Skeletal muscle satellite cell (primary cell): ENCODE data around the gene ITGB1.

Experiments used
- H3K27me3 ChIP-seq: 2 replicates; pipeline ENCODE4 v1.7.0; 2013; ENCODE audit warnings: low read length; ENCODE audit not compliant: control insufficient read depth, insufficient read depth
- H3K36me3 ChIP-seq: 2 replicates; pipeline ENCODE4 v1.7.0; 2013; ENCODE audit warnings: mild to moderate bottlenecking, control low read depth, low read length; ENCODE audit not compliant: insufficient read depth
- H3K4me1 ChIP-seq: 2 replicates; pipeline ENCODE4 v1.7.0; 2013; ENCODE audit warnings: low read length; ENCODE audit not compliant: control insufficient read depth, insufficient read depth
- H3K4me2 ChIP-seq: 2 replicates; pipeline ENCODE4 v1.7.0; 2013; ENCODE audit warnings: mild to moderate bottlenecking, low read length
- H3K4me3 ChIP-seq: 2 replicates; pipeline ENCODE4 v1.7.0; 2013; ENCODE audit warnings: low read length
- H3K9ac ChIP-seq: 2 replicates; pipeline ENCODE4 v1.7.0; 2013; ENCODE audit warnings: mild to moderate bottlenecking, low read depth, low read length, moderate library complexity
- H3K9me3 ChIP-seq: replicated peaks from 2 replicates; pipeline ENCODE4 v1.7.0; 2013; ENCODE audit warnings: mild to moderate bottlenecking, control low read depth, low read length

ITGB1 gene

DNA sequence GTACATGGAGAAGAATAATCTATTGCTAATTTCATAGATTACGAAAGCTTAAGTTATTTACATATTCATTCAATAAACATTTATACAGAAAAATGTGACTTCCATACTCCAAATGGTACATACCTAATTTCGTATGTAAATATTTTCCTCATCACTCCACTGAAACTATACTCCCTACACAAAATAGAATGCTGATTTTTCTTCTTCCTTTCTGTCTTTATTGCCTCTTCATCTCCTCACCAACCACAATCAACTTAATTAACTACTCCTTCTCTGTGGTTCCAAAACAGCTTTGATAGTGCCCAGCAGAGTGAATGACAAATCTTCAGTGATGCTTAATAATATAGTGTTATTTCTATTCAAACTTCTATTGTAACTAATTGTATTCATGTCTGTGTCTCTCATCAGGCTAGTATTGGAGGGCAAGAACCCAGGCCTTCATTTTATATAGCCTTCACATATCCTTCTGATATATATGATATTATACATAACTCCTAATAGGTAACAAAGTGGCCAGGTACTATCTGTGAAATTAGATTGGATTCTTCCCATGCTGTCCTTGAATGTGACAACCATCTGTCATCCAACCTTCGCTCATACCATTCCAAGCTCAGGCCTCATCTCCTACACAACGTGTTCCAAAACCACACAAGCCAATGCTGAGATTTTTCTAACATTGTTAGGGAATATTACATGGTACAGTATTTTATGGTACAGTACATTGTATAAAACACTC lies 5.3 kb downstream of the ITGB1 start:
- peak overlapping the region; percentile 78 for H3K4me3 ChIP-seq
- H3K4me2 ChIP-seq = peak overlapping the region; percentile 79
- H3K9ac ChIP-seq = no peak overlapping the region
- no peaks in the 10 kb centered on the region for H3K27me3 ChIP-seq
- H3K36me3 ChIP-seq = peaks cover 42% of the 10 kb centered on the region
- no peaks in the 10 kb centered on the region for H3K9me3 ChIP-seq
- H3K4me1 ChIP-seq = peaks cover 71% of the 10 kb centered on the region

DNA sequence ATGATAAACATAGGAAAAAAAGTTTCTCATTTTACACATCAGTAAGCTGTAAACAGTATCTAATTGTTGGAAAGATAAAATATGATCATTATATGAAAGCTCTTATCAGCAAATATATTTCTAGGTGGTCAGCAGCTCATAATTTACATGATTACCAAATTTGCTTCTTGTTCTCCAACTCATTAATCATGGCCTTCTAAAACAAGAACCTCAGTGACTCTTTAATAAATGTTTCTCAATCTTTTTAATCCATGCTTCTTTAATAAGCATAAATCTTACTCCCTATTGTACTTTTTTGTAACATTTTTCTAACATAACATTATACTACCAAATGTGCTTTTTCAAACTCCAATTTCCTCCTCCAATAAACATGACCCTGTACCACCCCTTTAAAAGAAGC lies 5.9 kb downstream of the ITGB1 start:
- peak overlapping the region; percentile 79 for H3K4me2 ChIP-seq
- H3K9me3 ChIP-seq = no peaks in the 10 kb centered on the region
- peaks cover 45% of the 10 kb centered on the region for H3K36me3 ChIP-seq
- no peak overlapping the region for H3K9ac ChIP-seq
- peaks cover 77% of the 10 kb centered on the region for H3K4me1 ChIP-seq
- H3K27me3 ChIP-seq = no peaks in the 10 kb centered on the region
- H3K4me3 ChIP-seq = no peak overlapping the region

DNA sequence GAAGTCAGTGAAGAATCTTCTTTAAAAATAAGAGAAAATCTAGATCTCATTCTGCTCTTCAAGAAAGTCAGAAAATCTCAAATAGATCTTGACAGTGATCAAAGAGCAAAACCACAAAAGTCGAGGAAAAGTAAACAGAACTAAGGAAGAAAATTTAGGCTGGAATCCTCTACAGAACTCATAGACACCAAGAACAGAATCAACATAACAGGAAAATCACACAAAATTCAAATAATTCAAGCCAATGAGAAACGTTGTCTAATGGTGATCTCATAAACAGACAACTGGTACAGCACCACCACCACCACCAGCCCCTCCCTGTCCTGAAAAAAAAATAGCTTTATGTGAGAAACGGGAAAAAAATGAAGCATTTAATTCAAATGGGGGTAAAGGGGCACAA lies 6.9 kb downstream of the ITGB1 start:
- Histone ChIP-seq H3K9ac (no peak overlapping the region), H3K4me3 (peak overlapping the region; percentile 11), H3K9me3 (no peaks in the 10 kb centered on the region), H3K4me1 (peaks cover 81% of the 10 kb centered on the region), H3K27me3 (no peaks in the 10 kb centered on the region), H3K4me2 (peak overlapping the region; percentile 79), H3K36me3 (peaks cover 40% of the 10 kb centered on the region)

DNA sequence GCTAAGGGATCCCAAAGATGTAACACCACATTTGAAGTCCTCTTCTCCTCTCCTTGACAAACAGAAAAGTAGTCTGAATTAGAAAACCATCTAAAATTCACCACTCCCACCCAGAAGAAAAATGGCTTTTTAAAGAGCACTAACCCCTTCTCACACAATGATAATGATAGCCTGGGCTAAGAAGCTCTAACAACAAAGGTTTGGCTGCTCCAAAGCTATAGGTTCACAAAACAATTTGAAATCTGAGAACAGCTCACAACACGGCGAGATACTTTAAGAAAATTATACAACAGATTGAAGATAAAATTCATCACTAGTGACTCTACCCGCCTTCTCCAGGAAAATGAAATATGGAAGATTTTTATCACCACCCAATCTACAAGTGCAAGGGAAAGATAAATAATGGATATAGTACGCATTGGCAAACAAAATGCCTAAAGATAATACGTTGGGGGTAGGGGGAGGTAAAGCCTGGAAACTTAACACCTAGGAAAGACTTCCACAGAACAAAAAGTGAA lies 7.4 kb downstream of the ITGB1 start:
- Histone ChIP-seq H3K4me2 (peak overlapping the region; percentile 79), H3K36me3 (peaks cover 38% of the 10 kb centered on the region), H3K4me3 (peak overlapping the region; percentile 11), H3K4me1 (peaks cover 84% of the 10 kb centered on the region), H3K9me3 (no peaks in the 10 kb centered on the region), H3K9ac (no peak overlapping the region), H3K27me3 (no peaks in the 10 kb centered on the region)

DNA sequence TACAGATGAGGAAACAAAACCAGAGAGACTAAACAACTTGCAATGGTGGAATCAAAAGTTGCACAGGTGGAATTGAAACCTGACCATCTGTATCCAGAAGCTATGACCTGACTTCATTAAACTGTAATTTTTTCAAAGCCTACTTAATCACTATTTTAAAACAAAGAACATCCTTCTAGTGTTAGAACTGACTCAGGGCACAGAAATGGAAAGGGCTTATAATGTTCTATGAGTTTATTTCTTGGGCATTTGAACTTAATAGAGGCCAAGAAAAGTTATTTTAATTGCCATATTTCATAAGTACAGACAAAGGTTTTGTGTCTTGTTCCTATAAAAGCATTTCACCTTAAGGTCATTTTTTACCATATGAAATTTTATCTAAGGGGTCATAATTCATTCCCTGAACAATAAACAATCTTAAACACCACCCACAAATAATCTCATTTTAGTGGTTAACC lies 8.8 kb downstream of the ITGB1 start:
- Histone ChIP-seq H3K4me3 (no peak overlapping the region), H3K36me3 (peaks cover 32% of the 10 kb centered on the region), H3K9ac (no peak overlapping the region)

DNA sequence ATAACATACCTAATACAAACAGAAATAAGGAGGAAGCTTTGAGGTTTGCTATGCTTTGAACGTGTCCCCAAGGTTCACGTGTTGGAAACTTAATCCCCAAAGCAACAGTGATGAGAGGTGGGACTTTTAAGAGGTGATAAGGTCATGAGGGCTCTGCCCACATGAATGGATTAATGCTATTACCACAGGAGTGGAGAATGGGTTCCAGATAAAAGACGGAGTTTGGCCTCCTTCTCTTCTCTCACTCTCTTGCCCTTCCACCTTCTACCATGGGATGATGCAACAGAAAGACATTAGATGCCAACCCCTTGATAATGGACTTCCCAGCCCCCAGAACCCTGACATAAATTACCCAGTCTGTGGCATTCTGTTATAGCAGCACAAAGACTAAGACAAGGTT lies 9.6 kb downstream of the ITGB1 start:
- Histone ChIP-seq H3K4me1 (peaks cover 80% of the 10 kb centered on the region), H3K9ac (no peak overlapping the region), H3K4me2 (peak overlapping the region; percentile 59), H3K4me3 (no peak overlapping the region), H3K9me3 (no peaks in the 10 kb centered on the region), H3K27me3 (no peaks in the 10 kb centered on the region), H3K36me3 (peaks cover 31% of the 10 kb centered on the region)

More for the DNA sequence above, 8.8 kb downstream of the ITGB1 start:
- Histone ChIP-seq H3K4me1 (peaks cover 84% of the 10 kb centered on the region), H3K4me2 (peak overlapping the region; percentile 59), H3K27me3 (no peaks in the 10 kb centered on the region), H3K9me3 (no peaks in the 10 kb centered on the region)

DNA sequence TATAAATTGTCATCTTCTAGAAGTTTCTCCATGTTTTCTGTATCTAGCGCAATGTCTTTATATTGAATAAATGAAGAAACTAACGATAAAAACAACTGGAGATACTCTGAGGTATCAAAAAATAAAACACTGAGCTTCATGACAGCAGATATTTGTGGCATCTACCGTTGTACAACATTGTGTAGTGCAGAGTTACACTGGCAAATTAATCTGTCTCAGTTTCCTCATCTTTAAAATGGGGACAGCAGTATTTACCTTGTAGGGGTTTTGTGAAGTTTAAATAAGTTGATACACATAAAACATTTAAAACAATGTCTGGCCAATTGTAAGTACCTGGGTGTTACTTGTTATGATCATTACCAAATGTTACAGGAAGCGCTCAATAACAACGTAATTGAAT lies 10.4 kb downstream of the ITGB1 start:
- Histone ChIP-seq H3K4me3 (no peak overlapping the region), H3K4me1 (peaks cover 77% of the 10 kb centered on the region), H3K9ac (no peak overlapping the region), H3K9me3 (no peaks in the 10 kb centered on the region), H3K4me2 (no peak overlapping the region), H3K36me3 (peaks cover 22% of the 10 kb centered on the region), H3K27me3 (no peaks in the 10 kb centered on the region)

DNA sequence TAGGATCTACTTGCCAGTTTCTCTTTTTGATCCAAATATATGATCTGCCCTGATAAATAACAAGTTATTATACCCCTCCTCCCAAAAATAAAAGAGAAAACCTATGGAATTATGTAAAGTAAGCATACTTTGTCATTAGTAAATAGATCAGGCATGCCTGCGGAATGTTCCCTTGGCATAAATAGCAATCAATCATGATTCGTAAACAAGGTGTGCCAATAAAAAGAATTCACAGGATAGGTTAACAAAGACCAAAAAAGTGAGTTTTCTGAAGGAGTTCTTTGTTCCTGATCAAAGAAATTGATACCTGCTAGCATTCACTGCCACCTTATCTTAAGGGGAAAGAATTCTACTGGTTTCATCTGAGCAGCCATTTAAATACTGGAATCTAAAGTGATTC lies 11.9 kb downstream of the ITGB1 start:
- H3K27me3 ChIP-seq = no peaks in the 10 kb centered on the region
- H3K4me1 ChIP-seq = peaks cover 76% of the 10 kb centered on the region
- peaks cover 21% of the 10 kb centered on the region for H3K36me3 ChIP-seq
- H3K9ac ChIP-seq = no peak overlapping the region
- H3K9me3 ChIP-seq = no peaks in the 10 kb centered on the region
- no peak overlapping the region for H3K4me2 ChIP-seq
- no peak overlapping the region for H3K4me3 ChIP-seq

DNA sequence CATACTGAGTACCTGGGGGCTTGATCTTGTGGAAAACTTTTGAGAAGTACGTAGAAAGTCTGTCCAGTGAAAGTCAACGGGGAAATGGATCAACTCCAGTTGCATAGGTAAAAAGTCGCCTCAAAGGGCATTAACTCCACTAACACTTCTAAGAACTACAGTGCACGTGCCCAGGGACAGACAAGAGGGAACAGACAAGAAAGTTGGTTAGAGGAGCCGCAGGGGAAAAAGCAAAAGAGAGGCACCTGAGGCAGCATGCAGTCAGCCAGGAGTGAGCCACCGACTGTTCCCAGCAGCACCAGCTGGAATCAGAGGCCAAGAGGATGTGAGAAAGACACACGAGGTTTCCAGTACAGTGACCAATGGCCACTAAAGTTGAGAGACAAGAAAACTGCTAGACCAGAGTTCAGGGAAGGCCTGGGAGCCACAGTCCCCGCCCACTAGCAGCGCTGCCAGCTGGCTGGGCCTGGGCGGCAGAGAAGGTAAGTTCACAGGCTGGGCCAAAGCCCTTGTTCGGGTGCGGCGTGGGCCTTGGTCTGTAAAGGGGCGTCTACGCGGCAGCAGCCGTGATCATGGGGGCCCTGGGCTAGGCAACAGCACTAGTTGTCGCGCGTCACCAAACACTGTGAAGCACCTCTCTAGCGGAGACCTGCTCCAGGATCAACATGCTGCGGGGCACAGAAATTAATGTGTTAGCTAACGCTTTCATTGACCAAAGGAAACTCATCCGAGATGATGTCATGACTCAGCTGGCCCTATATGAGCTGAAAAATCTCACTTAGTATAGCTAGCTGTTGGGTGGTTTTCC lies 14.0 kb downstream of the ITGB1 start:
- no peaks in the 10 kb centered on the region for H3K9me3 ChIP-seq
- H3K4me2 ChIP-seq = no peak overlapping the region
- no peak overlapping the region for H3K9ac ChIP-seq
- H3K4me3 ChIP-seq = no peak overlapping the region
- peaks cover 37% of the 10 kb centered on the region for H3K36me3 ChIP-seq
- peaks cover 74% of the 10 kb centered on the region for H3K4me1 ChIP-seq
- no peaks in the 10 kb centered on the region for H3K27me3 ChIP-seq

DNA sequence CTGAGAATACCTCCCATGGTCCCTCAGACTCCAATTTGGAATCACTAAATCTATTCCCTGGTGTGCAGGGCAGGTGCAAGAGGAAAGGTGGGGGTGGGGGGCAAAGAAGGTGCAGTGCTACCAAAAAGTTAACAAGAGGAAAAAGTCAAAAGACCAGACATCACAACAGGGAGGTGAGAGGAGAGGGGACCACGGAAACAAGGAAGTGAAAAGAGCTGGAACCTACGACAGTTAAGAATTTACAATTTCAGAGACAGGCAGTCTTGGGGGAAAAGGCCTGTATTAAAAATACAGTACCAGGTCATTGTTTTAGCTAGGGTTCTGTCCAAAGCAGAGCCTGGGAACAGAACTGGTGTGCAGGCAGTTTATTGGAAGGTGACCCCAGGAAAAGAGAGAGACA lies 14.6 kb downstream of the ITGB1 start:
- no peak overlapping the region for H3K9ac ChIP-seq
- H3K4me1 ChIP-seq = peaks cover 74% of the 10 kb centered on the region

DNA sequence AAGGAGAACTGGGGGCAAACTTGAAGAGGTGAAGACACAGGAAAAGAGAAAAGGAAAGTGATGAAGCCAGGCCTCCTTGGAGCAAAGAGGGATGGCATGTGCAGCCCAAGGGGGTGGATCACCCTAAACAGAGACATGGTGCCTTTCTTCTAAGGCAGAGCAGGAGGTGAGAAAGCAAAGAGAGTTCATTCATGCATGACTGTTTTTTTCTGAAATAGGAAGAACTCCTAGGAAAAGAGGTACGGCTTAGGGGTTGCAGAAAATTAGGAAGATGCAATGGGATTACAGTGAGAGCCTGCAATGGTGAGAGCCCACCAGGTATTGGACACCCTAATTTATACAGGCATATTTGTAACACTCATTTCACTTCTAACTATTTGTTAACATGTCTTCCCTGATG lies 15.9 kb downstream of the ITGB1 start:
- Histone ChIP-seq H3K4me1 (peaks cover 73% of the 10 kb centered on the region), H3K9me3 (no peaks in the 10 kb centered on the region), H3K4me3 (no peak overlapping the region), H3K9ac (no peak overlapping the region), H3K27me3 (no peaks in the 10 kb centered on the region), H3K4me2 (peak overlapping the region; percentile 33), H3K36me3 (peaks cover 33% of the 10 kb centered on the region)

More for the DNA sequence above, 14.6 kb downstream of the ITGB1 start:
- no peak overlapping the region for H3K4me2 ChIP-seq
- peaks cover 37% of the 10 kb centered on the region for H3K36me3 ChIP-seq
- H3K9me3 ChIP-seq = no peaks in the 10 kb centered on the region
- no peaks in the 10 kb centered on the region for H3K27me3 ChIP-seq
- H3K4me3 ChIP-seq = no peak overlapping the region
